GM12878 (cell line): ENCODE results near the gene MIXL1. TPM values are rescaled to one million over a fixed set of nuclear protein-coding genes. Genes with fewer than 3 reads are reported as not detected.

Experiments
- ATAC-seq: fragments of 200-7000 bp; cut with Tn5 transposase; 3 replicates; pipeline ENCODE4 v1.9.1; 2020; ENCODE audit warnings: mild to moderate bottlenecking, moderate library complexity
- BruUV-seq: library from RNA; stranded (reverse); fragments of 400-500 nt; replicated peaks from 2 replicates; lab custom pipeline; 2021; lab: Mats Ljungman, UMichigan
- CTCF ChIA-PET: fragments of 300-600 bp; sonication (Branson Sonifier 250); formaldehyde crosslinking; extraction: SDS; loops from one replicate; lab custom pipeline; 2021; ENCODE audit warnings: inconsistent platforms; lab: Yijun Ruan, JAX
- POLR2A ChIA-PET: fragments of 350-600 bp; formaldehyde crosslinking; extraction: SDS; loops from one replicate; lab custom pipeline; 2021; ENCODE audit warnings: inconsistent platforms; lab: Charles Lee
- RAD21 ChIA-PET: fragments of 300-600 bp; sonication (Branson Sonifier 250); formaldehyde crosslinking; loops from one replicate; lab custom pipeline; 2023; ENCODE audit warnings: antibody characterized with exemption; ENCODE audit not compliant: unreplicated experiment; lab: Charles Lee
- SMC1A ChIA-PET: fragments of 300-600 bp; sonication (Branson Sonifier 250); formaldehyde crosslinking; loops from one replicate; lab custom pipeline; 2023; ENCODE audit not compliant: unreplicated experiment, uncharacterized antibody; lab: Charles Lee
- DNase-seq: peaks from one replicate; pipeline ENCODE4 v3.0.0-alpha.2; 2011; ENCODE audit warnings: low read depth, low spot score
- FAIRE-seq: peaks from 3 replicates; lab custom pipeline; 2011; peaks lifted over from hg19 to GRCh38; lab: Jason Lieb, UNC
- H2AFZ ChIP-seq: 2 replicates; pipeline ENCODE4 v1.6.0; 2011; ENCODE audit warnings: low read depth, low read length, control low read depth; ENCODE audit not compliant: control insufficient read depth
- H3K27ac ChIP-seq: 2 replicates; pipeline ENCODE4 v1.5.1; 2011; ENCODE audit warnings: control low read depth; ENCODE audit not compliant: control insufficient read depth, insufficient read depth
- H3K27me3 ChIP-seq, 2 experiments: replicated peaks in 1 of 2; 2 replicates each; pipeline versions ENCODE4 v1.6.0 to v1.6.1; 2011; ENCODE audit warnings: low read length in 1 of 2; ENCODE audit not compliant: control insufficient read depth in 2 of 2, insufficient read depth in 2 of 2
- H3K36me3 ChIP-seq, 2 experiments: 2 replicates each; pipeline ENCODE4 v1.5.1; 2011; ENCODE audit warnings: low read length in 1 of 2; ENCODE audit not compliant: control insufficient read depth in 2 of 2, insufficient read depth in 2 of 2
- H3K4me1 ChIP-seq: 2 replicates; pipeline ENCODE4 v1.6.1; 2011; ENCODE audit warnings: mild to moderate bottlenecking, low read length, moderate library complexity, mixed read lengths; ENCODE audit not compliant: control insufficient read depth, insufficient read depth
- H3K4me2 ChIP-seq: 2 replicates; pipeline ENCODE4 v1.6.0; 2011; ENCODE audit warnings: control low read depth; ENCODE audit not compliant: control insufficient read depth, insufficient read depth
- H3K4me3 ChIP-seq: fragments of 200-600 bp; sonication (generic); 2 replicates; pipeline ENCODE4 v1.5.1; 2016
- H3K79me2 ChIP-seq: 2 replicates; pipeline ENCODE4 v1.6.0; 2011; ENCODE audit warnings: low read length; ENCODE audit not compliant: control insufficient read depth, insufficient read depth
- H3K9ac ChIP-seq: 2 replicates; pipeline ENCODE4 v1.8.0; 2011; ENCODE audit warnings: low read length, control low read depth, mixed read lengths; ENCODE audit not compliant: control insufficient read depth, insufficient read depth
- H3K9me3 ChIP-seq: replicated peaks from 3 replicates; pipeline ENCODE4 v1.5.1; 2011; ENCODE audit warnings: mild to moderate bottlenecking, low read length; ENCODE audit not compliant: control insufficient read depth, insufficient read depth
- H4K20me1 ChIP-seq: 2 replicates; pipeline ENCODE4 v1.6.0; 2011; ENCODE audit not compliant: control insufficient read depth, insufficient read depth
- BCL3 ChIP-seq: IDR thresholded peaks from 2 replicates; pipeline ENCODE4 v1.6.1; 2011; ENCODE audit warnings: borderline replicate concordance, low read depth, mild to moderate bottlenecking, moderate library complexity, low read length; ENCODE audit not compliant: insufficient read depth, poor library complexity, severe bottlenecking
- DPF2 ChIP-seq: fragments of 450-650 bp; IDR thresholded peaks from 2 replicates; pipeline ENCODE4 v1.6.1; 2017; ENCODE audit warnings: mild to moderate bottlenecking
- EED ChIP-seq: sonication (generic); IDR thresholded peaks from 2 replicates; pipeline ENCODE4 v1.6.1; 2016; ENCODE audit warnings: antibody characterized with exemption, low read depth
- HCFC1 ChIP-seq: fragments of 150-350 bp; IDR thresholded peaks from 2 replicates; pipeline ENCODE4 v1.6.1; 2014; ENCODE audit warnings: low read length
- NKRF ChIP-seq: fragments of 450-650 bp; conservative IDR thresholded peaks from 2 replicates; pipeline ENCODE4 v1.6.1; 2017; ENCODE audit warnings: mild to moderate bottlenecking, moderate library complexity
- PAX5 ChIP-seq: IDR thresholded peaks from 2 replicates; pipeline ENCODE4 v1.6.1; 2011; ENCODE audit warnings: low read depth, low read length, borderline replicate concordance
- PAX8 ChIP-seq: fragments of 450-650 bp; IDR thresholded peaks from 2 replicates; pipeline ENCODE4 v1.6.1; 2017; ENCODE audit warnings: mild to moderate bottlenecking, moderate library complexity
- SMAD5 ChIP-seq: IDR thresholded peaks from 2 replicates; pipeline ENCODE4 v1.6.1; 2016; ENCODE audit warnings: antibody characterized with exemption, low read depth
- WGBS: methylation state at CpG from one replicate; pipeline ENCODE4 v1.1.6; 2016; ENCODE audit warnings: low lambda C conversion rate; ENCODE audit not compliant: insufficient replicate concordance, insufficient coverage; ENCODE audit errors: missing lambda C conversion rate; 5-methylcytosine and 5-hydroxymethylcytosine counted together
- in situ Hi-C: fragments of 300-500 bp; cut with MboI; formaldehyde crosslinking; loops from 9 replicates; pipeline ENCODE4 v1.14.3; 2018; ENCODE audit warnings: mixed read lengths
- intact Hi-C: fragments of 100-400 bp; cut with micrococcal nuclease; formaldehyde crosslinking; loops from one replicate; pipeline ENCODE4 v1.14.2; 2022; ENCODE audit not compliant: unreplicated experiment
- polyA plus RNA-seq, 11 experiments: library from polyadenylated mRNA; depleted of rRNA in 4 of 11; unstranded in 6 of 11; stranded (reverse) in 5 of 11; fragments of >200 nt; fragmentation: Nextera tagmentation in 4 of 11; fragmentation: Illumina TruSeq in 1 of 11; extraction: Ambion mirVana in 4 of 11; extraction: Trizol in 1 of 11; gene quantifications; 1 replicate in 1 of 11; 2 replicates in 10 of 11; pipeline versions ENCODE4 v1.2.1 to v1.2.3, GENCODE V29; 2011 to 2016; ENCODE audit warnings: inconsistent platforms in 2 of 11, missing spikeins in 2 of 11, low read depth in 1 of 11
- total RNA-seq, 4 experiments: library from RNA; depleted of rRNA in 3 of 4; stranded (reverse); fragments of >200 nt in 3 of 4; fragmentation: Illumina TruSeq in 1 of 4; extraction: Trizol in 1 of 4; gene quantifications; 2 replicates each; pipeline versions ENCODE4 v1.2.1 to v1.2.3, GENCODE V29; 2013 to 2021

The MIXL1 gene
- total and polyA plus RNA-seq, 10 of the 15 experiments (the other 5 are each of a cell fraction or from before 2014, with no cell fraction given) = 0.11 to 0.25 (median 0.20) TPM; not detected in 2

- no peak for TF ChIP-seq NKRF
These were observed 31.9 kb downstream of the MIXL1 start (continued) for GRCh38 chr1:226255380-226255779.

- no peaks in the 10 kb centered on the region for H4K20me1 ChIP-seq
- H3K4me3 ChIP-seq = no peak overlapping the region
- H3K27me3 ChIP-seq = no peaks in the 10 kb centered on the region
- DNase-seq = no peak
- ChIA-PET CTCF (interaction anchor here (1.4 kb wide), 1 partner anchor 61 kb away, joined by 3 read pairs; no protein-coding TSS in a partner anchor), RAD21 (no interaction called here), POLR2A (no interaction called here), SMC1A (no interaction called here)
- H3K27ac ChIP-seq = no peak overlapping the region
- intact Hi-C loops = no loop called here
- H2AFZ ChIP-seq = no peak overlapping the region
- H3K9ac ChIP-seq = no peak overlapping the region
- H3K36me3 ChIP-seq = peaks cover 1 to 2% of the 10 kb centered on the region in 2 experiments; a peak in 1 of 4 replicates
- no peak for FAIRE-seq
- peaks cover 4% of the 10 kb centered on the region; the same call in 2 of the 3 replicates for H3K9me3 ChIP-seq
- H3K4me2 ChIP-seq = no peak overlapping the region
- no peaks in the 10 kb centered on the region for H3K4me1 ChIP-seq
- BruUV-seq = no TSS peak
- TF ChIP-seq HCFC1 = no peak
- no peak for TF ChIP-seq PAX5
- no peak for TF ChIP-seq DPF2
- no peak for TF ChIP-seq EED
- TF ChIP-seq PAX8 = no peak
- TF ChIP-seq SMAD5 = no peak
- TF ChIP-seq BCL3 = no peak
- TF ChIP-seq, all 136 proteins: peak for 0
- in situ Hi-C loops = no loop called here
- H3K79me2 ChIP-seq = no peaks in the 10 kb centered on the region
- WGBS = 100% methylated on average over 1 of the region's 1 CpG
- ATAC-seq = no peak
These were observed 38.4 kb downstream of the MIXL1 start for GRCh38 chr1:226261818-226262217.
